Measurements from ENCODE around the gene RASL10B. TPM values are rescaled to one million over a fixed set of nuclear protein-coding genes. Genes with fewer than 3 reads are reported as not detected.

The RASL10B gene
- total and polyA plus RNA-seq, 10 of the 15 experiments (the other 5 are each of a cell fraction or from before 2014, with no cell fraction given) = not detected

GRCh38 chr17:35730400-35731005 is 936 bp upstream of the RASL10B start:
- H3K4me2 ChIP-seq (ENCODE audit: control insufficient read depth, insufficient read depth) = no peak overlapping the region
- in situ Hi-C loops (cut with MboI) = no loop called here
- peaks cover 0 to 3% of the 10 kb centered on the region in 2 experiments; a peak in 2 of 4 replicates for H3K36me3 ChIP-seq (ENCODE audit: control insufficient read depth in 2 of 2, insufficient read depth in 2 of 2, low read length in 1 of 2)
- POLR2A ChIA-PET = no interaction called here
- no peak for ATAC-seq
- BruUV-seq (replicated peaks) = no TSS peak
- no peak for DNase-seq (ENCODE audit: low read depth, low spot score)
- RAD21 ChIA-PET (ENCODE audit: unreplicated experiment) = no interaction called here
- H3K9ac ChIP-seq (ENCODE audit: control insufficient read depth, insufficient read depth, low read length) = no peak overlapping the region
- H4K20me1 ChIP-seq (ENCODE audit: control insufficient read depth, insufficient read depth) = no peaks in the 10 kb centered on the region
- H3K9me3 ChIP-seq (replicated peaks; ENCODE audit: control insufficient read depth, insufficient read depth, low read length) = no peaks in the 10 kb centered on the region
- no peak overlapping the region for H3K27ac ChIP-seq (ENCODE audit: control insufficient read depth, insufficient read depth)
- H3K4me1 ChIP-seq (ENCODE audit: control insufficient read depth, insufficient read depth, low read length) = no peaks in the 10 kb centered on the region
- CTCF ChIA-PET = interaction anchor here (0.6 to 2.2 kb wide), 4 partner anchors 9 to 198 kb away, joined by 3 to 11 read pairs (median 4); no protein-coding TSS in a partner anchor
- H2AFZ ChIP-seq (ENCODE audit: control insufficient read depth, low read depth, low read length) = no peak overlapping the region
- SMC1A ChIA-PET (ENCODE audit: uncharacterized antibody, unreplicated experiment) = no interaction called here
- WGBS (ENCODE audit: insufficient coverage, insufficient replicate concordance, low lambda C conversion rate, missing lambda C conversion rate) = 80% methylated on average over 10 of the region's 10 CpGs
- TF ChIP-seq POLR2AphosphoS5 (IDR thresholded peaks at IDR 0.05; ENCODE audit: low read length) (no peak), ATF3 (IDR thresholded peaks at IDR 0.05; ENCODE audit: borderline replicate concordance, extremely low read depth, low read depth, low read length) (no peak), RFX5 (IDR thresholded peaks at IDR 0.05; ENCODE audit: low read depth, low read length) (no peak), SREBF1 (IDR thresholded peaks at IDR 0.05; ENCODE audit: low read length) (no peak), MAX (IDR thresholded peaks at IDR 0.05; ENCODE audit: low read depth, low read length) (no peak), KAT2A (conservative IDR thresholded peaks at IDR 0.05; ENCODE audit: control insufficient read depth, low read depth, low read length) (no peak), E2F8 (IDR thresholded peaks at IDR 0.05; ENCODE audit: low read depth, partially characterized antibody) (no peak), RELA (IDR thresholded peaks at IDR 0.05; ENCODE audit: borderline replicate concordance, partially characterized antibody) (no peak)
- H3K27me3 ChIP-seq (replicated peaks in 1 of 2; ENCODE audit: control insufficient read depth in 2 of 2, insufficient read depth in 2 of 2, low read length in 1 of 2) = no peaks in the 10 kb centered on the region; a peak in 1 of 4 replicates
- no peaks in the 10 kb centered on the region for H3K79me2 ChIP-seq (ENCODE audit: control insufficient read depth, insufficient read depth, low read length)
- intact Hi-C loops (cut with micrococcal nuclease; ENCODE audit: unreplicated experiment) = no loop called here
- no peak for FAIRE-seq
- no peak overlapping the region for H3K4me3 ChIP-seq

Data from GM12878 (cell line).